Left ventricle myocardium inferior (tissue), 1 donor: ENCODE measurements around the gene TFB1M. TPM values are rescaled to one million over a fixed set of nuclear protein-coding genes. Genes with fewer than 3 reads are reported as not detected.
A peak's percentile ranks its signal among the peaks of the same experiment; 100 is the strongest.
"Not testable (repeated sequence)": the region's sequence is repeated elsewhere in the genome, so short reads cannot be mapped to it uniquely, and the experiment has no call there.

ENCODE experiments used
- DNase-seq: peaks from one replicate; pipeline ENCODE4 v3.0.0-alpha.2; 2020
- H3K27ac ChIP-seq: fragments of 200-600 bp; replicated peaks from 2 replicates; pipeline ENCODE4 v1.8.0; 2021
- H3K27me3 ChIP-seq: fragments of 200-600 bp; 2 replicates; pipeline ENCODE4 v1.8.0; 2021; ENCODE audit warnings: low read depth
- H3K36me3 ChIP-seq: fragments of 200-600 bp; 2 replicates; pipeline ENCODE4 v1.8.0; 2021
- H3K4me1 ChIP-seq: fragments of 200-600 bp; 2 replicates; pipeline ENCODE4 v1.8.0; 2021
- H3K4me3 ChIP-seq: fragments of 200-600 bp; 2 replicates; pipeline ENCODE4 v1.8.0; 2021; ENCODE audit warnings: mild to moderate bottlenecking, moderate library complexity
- H3K9me3 ChIP-seq: fragments of 200-600 bp; replicated peaks from 2 replicates; pipeline ENCODE4 v1.8.0; 2021
- intact Hi-C: fragments of 100-400 bp; cut with micrococcal nuclease; formaldehyde crosslinking; loops from one replicate; pipeline ENCODE4 v1.11.0; 2022
- long read RNA-seq: library from polyadenylated mRNA; unstranded; transcript quantifications from one replicate; pipeline ENCODE4 v2.0.0, GENCODE V29; 2021
- total RNA-seq: library from RNA; stranded (reverse); fragmentation: NEBNext Ultra II Directional; extraction: Animal tissue kit (Norgen Biotek cat#: 25700); gene quantifications from one replicate; pipeline ENCODE4 v1.2.1, GENCODE V29; 2021
- TF ChIP-seq, protein P1 (sequence below): fragments of 200-600 bp; IDR thresholded peaks from 2 replicates; pipeline ENCODE4 v1.8.0; 2021; ENCODE audit warnings: antibody characterized with exemption, mild to moderate bottlenecking, borderline replicate concordance
- donor health status: DM: no; HTN: yes; CAD: no; lungs with severe emphysema.

Gene TFB1M
- 18.8 TPM for total RNA-seq
- long read RNA-seq, transcript TFB1M-201 (7 exons, 1,424 nt), result major isoform, 16 of 21 reads
- long read RNA-seq, partial matches to known transcripts, result 0 of 21 reads
- long read RNA-seq, other reads (novel, unspliced or antisense), result 5 of 21 reads

GRCh38 chr6:155314092-155314772 lies at the start of gene TFB1M:
TFB1M (minus strand) TSS chr6:155314484; CDS start chr6:155314428, 56 bp downstream.
- DNase-seq, result peak; percentile 98
- Histone ChIP-seq H3K27me3 (no peaks in the 10 kb centered on the region), H3K4me3 (peak within 1 kb of the TSS; percentile 83), H3K9me3 (no peaks in the 10 kb centered on the region), H3K27ac (peak within 1 kb of the TSS; percentile 96), H3K4me1 (peaks cover 36% of the 10 kb centered on the region), H3K36me3 (peaks cover 6% of the 10 kb centered on the region)
- intact Hi-C loops, result no loop called here
- TF ChIP-seq, protein P1, sequence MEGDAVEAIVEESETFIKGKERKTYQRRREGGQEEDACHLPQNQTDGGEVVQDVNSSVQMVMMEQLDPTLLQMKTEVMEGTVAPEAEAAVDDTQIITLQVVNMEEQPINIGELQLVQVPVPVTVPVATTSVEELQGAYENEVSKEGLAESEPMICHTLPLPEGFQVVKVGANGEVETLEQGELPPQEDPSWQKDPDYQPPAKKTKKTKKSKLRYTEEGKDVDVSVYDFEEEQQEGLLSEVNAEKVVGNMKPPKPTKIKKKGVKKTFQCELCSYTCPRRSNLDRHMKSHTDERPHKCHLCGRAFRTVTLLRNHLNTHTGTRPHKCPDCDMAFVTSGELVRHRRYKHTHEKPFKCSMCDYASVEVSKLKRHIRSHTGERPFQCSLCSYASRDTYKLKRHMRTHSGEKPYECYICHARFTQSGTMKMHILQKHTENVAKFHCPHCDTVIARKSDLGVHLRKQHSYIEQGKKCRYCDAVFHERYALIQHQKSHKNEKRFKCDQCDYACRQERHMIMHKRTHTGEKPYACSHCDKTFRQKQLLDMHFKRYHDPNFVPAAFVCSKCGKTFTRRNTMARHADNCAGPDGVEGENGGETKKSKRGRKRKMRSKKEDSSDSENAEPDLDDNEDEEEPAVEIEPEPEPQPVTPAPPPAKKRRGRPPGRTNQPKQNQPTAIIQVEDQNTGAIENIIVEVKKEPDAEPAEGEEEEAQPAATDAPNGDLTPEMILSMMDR, result no peak

- H3K36me3 ChIP-seq, H3K27ac ChIP-seq, H3K27me3 ChIP-seq, H3K4me1 ChIP-seq, DNase-seq, H3K4me3 ChIP-seq, intact Hi-C loops: not testable (repeated sequence)
- H3K9me3 ChIP-seq, result peaks cover 17% of the 10 kb centered on the region
These were observed 49.7 kb upstream of the TFB1M start for GRCh38 chr6:155364021-155364420.

DNA sequence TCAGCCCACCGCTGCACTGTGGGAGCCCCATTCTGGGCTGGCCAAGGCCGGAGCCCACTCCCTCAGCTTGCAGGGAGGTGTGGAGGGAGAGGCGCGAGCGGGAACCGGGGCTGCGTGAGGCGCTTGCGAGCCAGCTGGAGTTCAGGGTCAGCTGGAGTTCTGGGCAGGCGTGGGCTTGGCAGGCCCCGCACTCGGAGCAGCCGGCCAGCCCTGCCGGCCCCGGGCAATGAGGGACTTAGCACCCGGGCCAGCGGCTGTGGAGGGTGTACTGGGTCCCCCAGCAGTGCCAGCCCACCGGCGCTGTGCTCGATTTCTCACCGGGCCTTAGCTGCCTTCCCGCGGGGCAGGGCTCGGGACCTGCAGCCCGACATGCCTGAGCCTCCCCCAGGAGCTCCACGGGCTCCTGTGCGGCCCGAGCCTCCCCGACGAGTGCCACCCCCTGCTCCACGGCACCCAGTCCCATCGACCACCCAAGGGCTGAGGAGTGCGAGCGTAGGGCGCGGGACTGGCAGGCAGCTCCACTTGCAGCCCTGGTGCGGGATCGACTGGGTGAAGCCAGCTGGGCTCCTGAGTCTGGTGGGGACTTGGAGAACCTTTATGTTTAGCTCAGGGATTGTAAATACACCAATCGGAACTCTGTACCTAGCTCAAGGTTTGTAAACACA lies 48.8 kb upstream of the TFB1M start:
- H3K27me3 ChIP-seq, H3K4me3 ChIP-seq, DNase-seq, H3K27ac ChIP-seq, H3K36me3 ChIP-seq, H3K4me1 ChIP-seq, intact Hi-C loops: not testable (repeated sequence)
- peaks cover 21% of the 10 kb centered on the region for H3K9me3 ChIP-seq

- no peak for DNase-seq
- H3K27me3 ChIP-seq, result peaks cover 20% of the 10 kb centered on the region
- H3K4me3 ChIP-seq, result no peak overlapping the region
- TF ChIP-seq, protein P1, result no peak
- no peaks in the 10 kb centered on the region for H3K4me1 ChIP-seq
- intact Hi-C loops, result no loop called here
- H3K27ac ChIP-seq, result no peak overlapping the region
- H3K36me3 ChIP-seq, result no peaks in the 10 kb centered on the region
- H3K9me3 ChIP-seq, result peaks cover 34% of the 10 kb centered on the region
These were observed 39.9 kb upstream of the TFB1M start for GRCh38 chr6:155354167-155354566.

DNA sequence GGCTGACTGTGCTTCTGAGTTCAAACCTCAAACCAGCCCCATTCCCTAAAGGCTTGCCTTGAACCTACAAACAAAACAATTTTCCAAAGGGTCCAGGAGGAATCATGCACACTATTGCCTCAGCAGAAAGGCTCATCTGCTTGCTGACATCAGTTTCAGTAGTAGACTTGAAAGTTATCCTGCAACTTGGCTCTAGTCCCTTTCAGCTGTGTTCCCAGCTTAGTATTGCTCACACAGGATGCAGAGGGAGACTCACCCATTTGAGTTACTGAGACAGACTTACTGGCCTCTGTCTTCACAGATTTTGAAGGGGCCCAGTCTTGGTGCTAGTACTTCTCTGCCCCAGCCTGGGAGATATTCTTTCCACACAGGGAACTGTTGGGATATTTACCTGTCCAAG lies 38.5 kb upstream of the TFB1M start:
- Histone ChIP-seq H3K36me3 (no peaks in the 10 kb centered on the region), H3K9me3 (peaks cover 32% of the 10 kb centered on the region), H3K4me1 (no peaks in the 10 kb centered on the region), H3K27ac (no peak overlapping the region), H3K27me3 (peaks cover 24% of the 10 kb centered on the region), H3K4me3 (no peak overlapping the region)
- DNase-seq, result no peak
- TF ChIP-seq, protein P1, result no peak
- intact Hi-C loops, result no loop called here

DNA sequence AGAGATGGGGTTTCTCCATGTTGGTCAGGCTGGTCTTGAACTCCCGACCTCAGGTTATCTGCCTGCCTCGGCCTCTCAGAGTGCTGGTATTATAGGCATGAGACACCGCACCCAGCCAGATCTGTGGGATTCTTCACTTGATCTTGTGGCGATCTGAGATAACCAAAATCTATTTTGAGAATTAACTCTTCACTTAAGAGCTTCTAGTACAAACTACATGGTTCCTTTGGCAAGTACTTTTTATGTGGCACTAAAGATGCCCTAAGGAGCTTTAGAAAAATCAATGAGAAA lies 37.8 kb upstream of the TFB1M start:
- intact Hi-C loops, result no loop called here
- TF ChIP-seq, protein P1, result no peak
- peaks cover 40% of the 10 kb centered on the region for H3K9me3 ChIP-seq

More for the DNA sequence above, 37.8 kb upstream of the TFB1M start:
- H3K27me3 ChIP-seq, result peaks cover 24% of the 10 kb centered on the region
- no peak for DNase-seq
- H3K4me1 ChIP-seq, result no peaks in the 10 kb centered on the region
- no peak overlapping the region for H3K4me3 ChIP-seq
- no peak overlapping the region for H3K27ac ChIP-seq
- no peaks in the 10 kb centered on the region for H3K36me3 ChIP-seq
